GM12891 (cell line): ENCODE data around the gene NELL2.

ENCODE experiments used
- POLR2A ChIP-seq: IDR thresholded peaks from 2 replicates; pipeline ENCODE4 v1.6.1; 2011; ENCODE audit warnings: low read depth, low read length, control low read depth
- POLR2AphosphoS5 ChIP-seq: IDR thresholded peaks from 2 replicates; pipeline ENCODE4 v1.6.1; 2011; ENCODE audit warnings: low read depth, low read length, control low read depth
- POU2F2 ChIP-seq: IDR thresholded peaks from 2 replicates; pipeline ENCODE4 v1.6.1; 2011; ENCODE audit warnings: low read depth, mild to moderate bottlenecking, control low read depth, low read length, moderate library complexity
- SPI1 ChIP-seq: IDR thresholded peaks from 2 replicates; pipeline ENCODE4 v1.6.1; 2011; ENCODE audit warnings: low read depth, low read length, control low read depth
- TAF1 ChIP-seq: IDR thresholded peaks from 2 replicates; pipeline ENCODE4 v1.6.1; 2011; ENCODE audit warnings: low read depth, low read length, control low read depth

DNA sequence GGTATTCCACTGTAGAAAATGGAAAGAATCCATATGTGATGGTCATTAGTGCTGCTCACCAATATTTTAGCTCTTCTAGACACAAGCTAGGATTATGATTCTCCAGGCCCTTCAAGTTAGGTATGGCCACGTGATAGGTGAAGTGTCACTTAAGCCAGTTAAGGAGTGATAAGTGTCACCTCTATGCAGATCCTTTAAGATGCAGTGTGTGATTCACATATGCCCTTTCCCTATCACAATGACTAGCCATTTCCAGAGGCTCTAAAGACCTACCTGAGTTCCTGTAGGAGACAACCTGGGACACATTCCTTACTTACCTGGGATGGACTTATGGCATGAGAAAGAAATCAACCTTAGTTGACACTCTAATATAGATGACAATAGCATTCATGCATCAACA, 343.2 kb downstream of the NELL2 start:
- TF ChIP-seq TAF1 (no peak), POLR2A (no peak), POLR2AphosphoS5 (no peak), POU2F2 (no peak), SPI1 (no peak)
